HG02981 (cell line): ENCODE results near the gene ACP4.
"Not testable (repeated sequence)": the region's sequence is repeated elsewhere in the genome, so short reads cannot be mapped to it uniquely, and the experiment has no call there.

ENCODE experiments used
- ATAC-seq: cut with Tn5 transposase; IDR thresholded peaks from one replicate; pipeline ENCODE4 v1.9.1; 2021; ENCODE audit warnings: mild to moderate bottlenecking, moderate library complexity; ENCODE audit not compliant: unreplicated experiment

The ACP4 gene, protein sequence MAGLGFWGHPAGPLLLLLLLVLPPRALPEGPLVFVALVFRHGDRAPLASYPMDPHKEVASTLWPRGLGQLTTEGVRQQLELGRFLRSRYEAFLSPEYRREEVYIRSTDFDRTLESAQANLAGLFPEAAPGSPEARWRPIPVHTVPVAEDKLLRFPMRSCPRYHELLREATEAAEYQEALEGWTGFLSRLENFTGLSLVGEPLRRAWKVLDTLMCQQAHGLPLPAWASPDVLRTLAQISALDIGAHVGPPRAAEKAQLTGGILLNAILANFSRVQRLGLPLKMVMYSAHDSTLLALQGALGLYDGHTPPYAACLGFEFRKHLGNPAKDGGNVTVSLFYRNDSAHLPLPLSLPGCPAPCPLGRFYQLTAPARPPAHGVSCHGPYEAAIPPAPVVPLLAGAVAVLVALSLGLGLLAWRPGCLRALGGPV

DNA sequence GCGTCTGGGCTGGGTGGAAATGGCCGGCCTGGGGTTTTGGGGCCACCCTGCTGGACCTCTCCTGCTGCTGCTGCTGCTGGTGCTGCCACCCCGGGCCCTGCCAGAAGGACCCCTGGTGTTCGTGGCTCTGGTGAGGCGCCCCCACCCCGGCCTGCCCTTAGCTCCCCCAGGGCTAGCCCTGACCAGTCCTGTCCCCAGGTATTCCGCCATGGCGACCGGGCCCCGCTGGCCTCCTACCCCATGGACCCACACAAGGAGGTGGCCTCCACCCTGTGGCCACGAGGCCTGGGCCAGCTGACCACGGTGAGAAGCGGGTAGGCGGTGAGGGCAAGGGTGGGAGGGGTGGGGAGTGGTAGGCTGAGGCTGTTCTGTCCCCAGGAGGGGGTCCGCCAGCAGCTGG lies at the start of gene ACP4:
Gene ACP4 (plus strand): TSS at position 20 of the 400 bp plus-strand sequence. CDS start 0 bp downstream, at position 20.
- no peak for ATAC-seq

DNA sequence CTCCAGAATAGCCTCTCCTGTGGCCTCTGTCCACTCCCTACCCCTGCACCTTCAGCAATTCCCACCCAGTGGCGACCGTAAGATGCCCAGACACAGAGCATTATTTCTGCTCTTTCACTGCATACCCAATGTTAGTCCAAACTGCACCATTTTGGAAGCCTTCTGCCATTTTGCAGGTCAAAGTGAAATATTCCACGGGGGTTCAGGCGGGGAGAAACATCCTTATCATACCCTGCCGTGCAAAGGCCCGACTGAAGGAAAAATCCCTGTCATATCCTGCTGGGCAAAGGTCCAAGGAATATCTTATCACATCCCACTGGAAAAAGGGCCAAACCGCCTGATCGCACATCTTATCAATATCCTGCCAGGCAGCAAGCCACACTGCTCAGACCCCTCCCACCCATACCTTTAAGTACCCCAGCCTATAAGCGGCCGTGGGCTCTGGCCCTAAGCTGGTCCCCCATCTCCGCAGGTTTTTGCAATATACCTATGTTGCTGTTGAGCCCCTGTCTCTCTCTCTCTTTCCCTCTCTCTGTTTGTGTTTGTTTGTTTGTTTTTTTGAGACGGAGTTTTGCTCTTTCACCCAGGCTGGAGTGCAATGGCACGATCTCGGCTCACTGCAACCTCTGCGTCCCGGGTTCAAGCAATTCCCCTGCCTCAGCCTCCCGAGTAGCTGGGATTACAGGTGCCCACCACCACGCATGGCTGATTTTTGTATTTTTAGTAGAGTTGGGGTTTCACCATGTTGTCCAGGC lies 48.9 kb upstream of the ACP4 start:
- no peak for ATAC-seq

DNA sequence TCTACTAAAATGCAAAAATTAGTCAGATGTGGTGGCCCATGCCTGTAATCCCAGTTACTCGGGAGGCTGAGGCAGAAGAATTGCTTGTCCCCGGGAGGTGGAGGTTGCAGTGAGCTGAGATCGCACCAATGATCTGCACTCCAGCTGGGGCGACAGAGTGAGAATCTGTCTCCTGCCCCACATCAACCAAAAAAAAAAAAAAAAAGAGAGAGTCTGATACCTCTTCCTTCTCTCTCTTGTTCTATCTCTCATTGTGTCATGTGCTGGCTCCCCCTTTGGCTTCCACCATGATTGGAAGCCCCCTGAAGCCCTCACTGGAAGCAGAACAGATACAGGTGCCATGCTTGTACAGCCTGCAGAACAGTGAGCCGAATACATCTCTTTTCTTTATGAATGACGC lies 46.7 kb upstream of the ACP4 start:
- no peak for ATAC-seq

DNA sequence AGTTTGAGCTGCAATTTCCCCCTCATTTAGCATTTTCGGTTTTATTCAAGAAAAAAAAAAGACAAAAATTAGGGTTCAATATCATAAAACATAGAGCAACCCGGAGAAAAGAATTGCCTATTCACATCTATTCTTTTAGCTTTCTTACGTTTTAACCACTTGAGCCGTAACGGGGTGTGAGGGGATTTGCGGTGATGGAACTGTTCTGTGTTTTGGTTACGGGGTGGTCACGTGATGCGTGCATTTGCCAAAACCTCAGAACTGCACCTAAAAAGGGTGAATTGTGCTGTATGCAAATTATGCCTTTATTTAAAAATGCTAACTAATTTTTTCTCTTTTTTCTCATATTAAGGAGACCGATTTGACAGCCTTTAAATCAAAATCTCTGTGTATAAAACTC lies 45.0 kb upstream of the ACP4 start:
- ATAC-seq, result no peak

DNA sequence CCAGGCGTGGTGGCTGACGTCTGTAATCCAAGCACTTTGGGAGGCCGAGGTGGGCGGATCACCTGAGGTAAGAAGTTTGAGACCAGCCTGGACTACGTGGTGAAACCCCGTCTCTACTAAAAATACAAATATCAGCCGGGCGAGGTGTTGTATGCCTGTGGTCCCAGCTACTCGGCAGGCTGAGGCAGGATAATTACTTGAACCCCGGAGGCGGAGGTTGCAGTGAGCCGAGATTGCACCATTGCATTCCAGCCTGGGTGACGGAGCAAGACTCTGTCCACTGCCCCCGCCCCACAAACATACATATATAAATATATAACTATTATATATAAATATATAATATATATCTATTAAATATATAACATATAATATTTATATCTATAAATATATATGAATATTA lies 43.1 kb upstream of the ACP4 start:
- ATAC-seq, result not testable (repeated sequence)

DNA sequence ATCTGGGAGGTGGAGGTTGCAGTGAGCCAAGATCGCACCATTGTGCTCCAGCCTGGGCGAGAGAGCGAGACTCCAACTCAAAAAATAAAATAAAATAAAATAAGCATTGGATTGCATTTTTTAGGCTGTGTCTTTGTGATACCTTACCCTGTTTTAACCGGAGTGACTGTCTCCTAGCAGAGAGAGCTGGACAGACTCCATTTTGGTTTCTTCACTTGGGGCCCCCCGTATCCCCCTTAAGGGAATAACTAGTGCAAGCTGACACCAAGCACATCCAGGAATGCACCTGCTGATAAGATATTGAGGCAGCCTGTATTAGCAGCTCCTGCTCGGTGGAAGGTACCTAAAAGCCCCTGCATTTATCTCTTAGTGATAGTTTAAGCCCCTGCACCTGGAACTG lies 40.7 kb upstream of the ACP4 start:
- no peak for ATAC-seq

DNA sequence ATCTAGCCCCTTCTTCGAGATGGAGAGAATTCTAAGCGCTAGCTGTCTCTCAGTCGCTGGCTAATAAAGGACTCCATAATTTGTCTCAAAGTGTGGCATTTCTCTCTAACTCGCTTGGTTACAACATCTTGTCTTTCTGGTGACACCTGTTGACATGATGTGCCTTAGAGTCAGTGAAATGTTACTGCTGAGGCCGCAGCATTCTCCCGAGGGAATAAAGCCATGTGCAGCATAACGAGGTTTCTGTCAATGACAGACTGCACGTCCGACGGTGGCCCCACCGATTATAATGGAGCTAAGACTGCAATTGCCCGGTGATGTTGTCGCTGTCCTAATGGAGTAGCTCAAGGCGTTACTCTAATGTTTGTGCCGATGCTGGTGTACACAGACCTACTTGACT lies 40.2 kb upstream of the ACP4 start:
- ATAC-seq, result no peak

DNA sequence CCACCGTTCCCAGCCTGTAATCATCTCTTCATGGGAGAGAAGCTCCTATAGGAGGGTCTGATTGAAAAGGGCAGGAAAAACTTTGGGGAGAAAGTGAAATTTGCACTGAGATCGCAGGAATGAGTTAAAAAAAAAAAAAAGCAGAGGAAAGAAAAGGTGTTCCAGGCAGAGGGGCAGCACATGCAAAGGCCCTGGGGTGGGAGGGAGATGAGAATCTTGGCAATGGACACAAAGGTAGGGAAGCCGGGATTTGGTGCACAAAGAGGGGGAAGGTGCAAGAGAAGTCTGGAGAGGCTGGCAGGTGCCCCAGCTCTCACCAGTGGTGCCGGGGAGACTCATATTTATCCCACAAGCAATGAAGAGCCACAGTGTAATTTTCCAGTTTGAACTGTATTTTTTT lies 36.3 kb upstream of the ACP4 start:
- ATAC-seq, result no peak

DNA sequence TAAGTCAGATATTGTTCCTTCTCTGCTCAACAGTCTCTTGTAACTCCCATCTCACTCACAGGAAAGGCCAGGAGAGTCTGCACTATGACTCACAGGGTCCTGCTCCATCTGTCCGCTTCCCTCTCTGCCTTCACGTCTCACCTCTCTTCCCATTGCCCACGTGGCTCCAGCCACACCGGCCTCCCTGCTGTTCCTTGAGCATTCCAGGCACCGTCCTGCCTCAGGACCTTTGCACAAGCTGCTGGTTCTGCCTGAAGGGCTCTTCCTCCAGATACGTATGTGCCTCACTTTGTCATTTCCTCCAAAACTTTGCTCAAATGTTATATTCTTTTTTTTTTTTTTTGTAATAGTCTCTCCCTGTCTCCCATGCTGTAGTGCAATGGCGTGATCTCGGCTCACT lies 34.0 kb upstream of the ACP4 start:
- ATAC-seq, result not testable (repeated sequence)

DNA sequence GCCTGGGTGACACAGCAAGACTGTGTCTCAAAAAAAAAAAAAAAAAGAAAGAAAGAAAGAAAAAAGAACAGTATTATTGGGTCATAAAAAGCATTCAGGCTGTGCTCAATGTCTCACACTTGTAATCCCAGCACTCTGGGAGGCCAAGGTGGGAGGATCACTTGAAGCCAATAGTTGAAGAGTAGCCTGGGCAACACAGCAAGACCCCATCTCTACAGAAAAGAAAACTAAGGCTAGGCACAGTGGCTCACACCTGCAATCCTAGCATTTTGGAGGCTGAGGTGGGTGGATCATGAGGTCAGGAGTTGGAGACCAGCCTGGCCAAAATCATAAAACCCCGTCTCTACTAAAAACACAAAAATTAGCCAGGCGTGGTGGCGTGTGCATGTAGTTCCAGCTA lies 32.6 kb upstream of the ACP4 start:
- ATAC-seq, result not testable (repeated sequence)

DNA sequence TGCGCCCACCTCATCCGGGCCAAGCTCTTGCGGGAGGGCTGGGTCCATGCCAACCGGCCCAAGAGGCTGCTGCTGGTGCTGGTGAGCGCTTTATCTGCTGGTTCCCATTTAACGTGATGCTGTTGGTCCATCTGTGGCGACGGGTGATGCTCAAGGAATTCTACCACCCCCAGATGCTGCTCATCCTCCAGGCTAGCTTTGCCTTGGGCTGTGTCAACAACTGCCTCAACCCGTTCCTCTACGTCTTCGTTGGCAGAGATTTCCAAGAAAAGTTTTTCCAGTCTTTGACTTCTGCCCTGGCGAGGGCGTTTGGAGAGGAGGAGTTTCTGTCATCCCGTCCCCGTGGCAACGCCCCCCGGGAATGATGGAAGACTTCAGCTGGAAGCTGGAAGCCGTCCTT lies 31.1 kb upstream of the ACP4 start:
- not testable (repeated sequence) for ATAC-seq

DNA sequence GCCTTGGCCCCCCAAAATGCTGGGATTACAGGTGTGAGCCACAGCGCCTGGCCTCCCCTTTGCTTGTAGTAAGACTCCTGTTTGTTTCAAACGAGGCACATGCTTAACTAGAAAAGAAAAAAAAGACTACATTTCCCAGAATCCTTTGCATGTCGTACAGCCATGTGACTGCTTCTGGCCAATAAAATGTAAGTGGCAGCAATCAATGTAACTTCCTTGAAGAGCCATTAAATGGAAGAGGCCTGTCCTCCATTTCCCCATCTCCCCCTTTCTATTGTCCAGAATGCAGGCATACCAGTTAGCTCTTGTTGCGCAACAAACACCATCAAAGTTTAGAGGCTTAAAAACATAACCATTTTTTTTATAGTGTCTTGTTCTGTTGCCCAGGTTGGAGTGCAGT lies 30.3 kb upstream of the ACP4 start:
- ATAC-seq, result no peak

DNA sequence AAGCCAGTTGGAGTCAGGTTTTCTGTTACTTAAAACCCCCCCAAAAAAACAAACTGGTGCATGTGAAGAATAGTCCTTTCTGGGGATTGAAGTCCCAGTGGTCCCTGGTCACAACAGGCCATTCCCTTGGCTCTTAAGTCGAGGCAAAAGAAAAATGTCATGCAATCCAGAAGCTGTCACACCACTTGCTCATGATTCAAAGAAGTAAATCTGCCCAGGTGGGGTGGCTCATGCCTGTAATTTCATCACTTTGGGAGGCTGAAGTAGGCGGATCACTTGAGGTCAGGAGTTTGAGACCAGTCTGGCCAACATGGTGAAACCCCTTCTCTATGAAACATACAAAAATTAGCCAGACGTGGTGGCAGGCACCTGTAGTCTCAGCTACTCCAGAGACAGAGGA lies 28.7 kb upstream of the ACP4 start:
- not testable (repeated sequence) for ATAC-seq

DNA sequence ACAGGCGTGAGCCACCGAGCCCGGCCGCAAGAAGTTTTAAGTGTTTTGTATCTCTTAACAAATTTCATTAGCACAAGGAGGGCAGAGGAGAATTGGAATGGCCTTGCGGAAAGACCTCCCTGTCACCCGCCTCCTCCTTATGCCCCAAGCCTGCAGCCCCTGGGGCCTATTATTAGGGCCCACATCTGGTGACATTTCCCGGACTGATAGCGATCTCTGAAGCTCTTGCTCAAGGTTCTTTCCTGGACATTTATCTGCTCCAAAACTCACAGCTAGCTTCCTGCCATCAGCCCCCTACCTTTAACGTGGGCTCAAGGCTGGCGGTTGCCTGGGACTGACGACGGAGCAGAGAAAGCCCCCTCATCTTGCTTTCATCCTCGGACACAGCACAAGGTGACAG lies 26.7 kb upstream of the ACP4 start:
- not testable (repeated sequence) for ATAC-seq

DNA sequence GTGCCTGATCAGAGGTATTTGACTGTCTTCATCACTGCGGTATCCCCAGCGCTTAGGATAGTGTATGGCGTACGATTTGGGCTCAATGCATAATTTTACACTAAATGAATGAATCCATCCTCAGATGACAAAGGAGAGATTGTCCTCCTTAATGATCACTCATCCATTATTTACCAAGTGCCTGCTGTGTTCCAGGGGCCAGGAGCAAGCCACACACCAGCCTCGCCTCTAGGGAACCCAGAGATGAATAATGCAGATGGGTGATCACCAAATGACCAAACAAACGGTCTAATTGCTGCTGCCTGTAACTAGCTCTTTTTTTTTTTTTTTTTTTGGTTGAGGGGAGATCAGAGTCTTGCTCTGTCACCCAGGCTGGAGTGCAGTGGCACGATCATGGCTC lies 25.8 kb upstream of the ACP4 start:
- ATAC-seq, result no peak

DNA sequence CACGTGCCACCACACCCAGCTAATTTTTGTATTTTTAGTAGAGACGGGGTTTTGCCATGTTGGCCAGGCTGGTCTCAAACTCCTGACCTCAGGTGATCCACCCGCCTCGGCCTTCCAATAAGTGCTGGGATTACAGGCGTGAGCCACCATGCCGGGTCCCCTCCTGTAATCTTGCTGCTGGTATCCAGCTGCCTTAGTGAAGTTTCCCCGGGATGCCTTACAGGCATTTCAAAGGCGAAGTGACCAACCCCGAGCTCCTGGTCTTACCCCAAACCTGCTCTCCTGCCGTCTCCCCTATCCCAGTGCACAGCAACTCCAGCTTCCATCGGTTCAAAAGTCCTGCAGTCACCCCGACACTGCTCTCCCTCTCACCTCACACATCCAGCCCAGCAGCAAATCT lies 23.5 kb upstream of the ACP4 start:
- ATAC-seq, result not testable (repeated sequence)

DNA sequence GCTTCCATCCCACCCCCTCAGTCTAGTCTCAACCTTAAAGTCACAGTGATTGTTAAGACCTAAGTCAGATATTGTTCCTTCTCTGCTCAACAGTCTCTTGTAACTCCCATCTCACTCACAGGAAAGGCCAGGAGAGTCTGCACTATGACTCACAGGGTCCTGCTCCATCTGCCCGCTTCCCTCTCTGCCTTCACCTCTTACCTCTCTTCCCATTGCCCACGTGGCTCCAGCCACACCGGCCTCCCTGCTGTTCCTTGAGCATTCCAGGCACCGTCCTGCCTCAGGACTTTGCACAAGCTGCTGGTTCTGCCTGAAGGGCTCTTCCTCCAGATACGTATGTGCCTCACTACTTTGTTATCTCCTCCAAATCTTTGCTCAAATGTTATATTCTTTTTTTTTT lies 23.0 kb upstream of the ACP4 start:
- not testable (repeated sequence) for ATAC-seq

DNA sequence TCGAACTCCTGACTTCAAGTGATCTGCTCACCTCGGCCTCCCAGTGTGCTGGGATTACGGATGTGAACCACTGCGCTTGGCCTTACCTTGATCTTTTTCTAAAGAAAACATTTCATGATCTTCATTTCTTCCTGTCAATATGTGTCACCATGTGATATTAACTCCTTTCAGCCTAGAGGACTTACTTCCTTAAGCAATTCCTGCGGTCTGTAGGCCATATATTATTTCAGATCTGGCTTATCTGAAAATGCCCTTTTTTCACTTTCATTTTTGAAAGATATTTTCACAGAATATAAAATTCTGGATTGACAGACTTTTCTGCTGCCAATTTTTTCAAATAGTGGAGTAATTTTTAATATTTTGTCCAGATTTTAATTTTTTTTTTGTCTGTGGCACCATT lies 21.9 kb upstream of the ACP4 start:
- ATAC-seq, result no peak

DNA sequence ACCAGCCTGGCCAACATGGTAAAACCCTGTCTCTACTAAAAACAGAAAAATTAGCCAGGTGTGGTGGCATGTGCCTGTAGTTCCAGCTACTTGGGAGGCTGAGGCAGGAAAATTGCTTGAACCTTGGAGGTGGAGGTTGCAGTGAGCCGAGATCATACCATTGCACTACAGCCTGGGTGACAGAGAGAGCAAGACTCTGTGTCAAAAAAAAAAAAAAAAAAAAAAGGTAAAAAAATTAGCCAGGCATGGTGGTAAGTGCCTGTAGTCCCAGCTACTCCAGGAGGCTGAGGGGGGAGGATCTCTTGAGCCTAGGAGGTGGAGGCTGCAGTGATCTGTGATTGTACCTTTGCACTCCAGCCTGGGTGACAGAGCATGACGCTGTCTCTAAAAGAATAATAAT lies 20.1 kb upstream of the ACP4 start, which contains the start of gene GPR32:
Gene GPR32 (plus strand): TSS at position 301 of the 400 bp plus-strand sequence. CDS start 137 bp downstream, outside the sequence.
- not testable (repeated sequence) for ATAC-seq

DNA sequence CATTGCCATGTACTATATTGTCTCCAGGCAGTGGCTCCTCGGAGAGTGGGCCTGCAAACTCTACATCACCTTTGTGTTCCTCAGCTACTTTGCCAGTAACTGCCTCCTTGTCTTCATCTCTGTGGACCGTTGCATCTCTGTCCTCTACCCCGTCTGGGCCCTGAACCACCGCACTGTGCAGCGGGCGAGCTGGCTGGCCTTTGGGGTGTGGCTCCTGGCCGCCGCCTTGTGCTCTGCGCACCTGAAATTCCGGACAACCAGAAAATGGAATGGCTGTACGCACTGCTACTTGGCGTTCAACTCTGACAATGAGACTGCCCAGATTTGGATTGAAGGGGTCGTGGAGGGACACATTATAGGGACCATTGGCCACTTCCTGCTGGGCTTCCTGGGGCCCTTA lies 19.3 kb upstream of the ACP4 start:
- no peak for ATAC-seq

DNA sequence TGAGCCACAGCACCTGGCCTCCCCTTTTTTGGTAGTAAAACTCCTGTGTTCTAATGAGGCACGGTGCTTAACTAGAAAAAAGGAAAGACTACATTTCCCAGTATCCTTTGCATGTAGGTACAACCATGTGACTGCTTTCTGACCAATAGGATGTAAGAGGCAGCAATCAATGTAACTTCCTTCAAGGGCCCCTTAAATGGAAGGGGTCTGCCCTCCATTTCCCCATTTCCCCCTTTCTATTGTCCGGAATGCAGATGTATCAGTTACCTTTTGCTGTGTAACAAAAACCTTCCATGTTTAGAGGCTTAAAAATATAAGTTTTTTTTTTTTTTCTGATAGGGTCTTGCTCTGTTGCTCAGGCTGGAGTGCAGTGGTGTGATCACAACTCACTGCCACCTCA lies 17.7 kb upstream of the ACP4 start:
- no peak for ATAC-seq

DNA sequence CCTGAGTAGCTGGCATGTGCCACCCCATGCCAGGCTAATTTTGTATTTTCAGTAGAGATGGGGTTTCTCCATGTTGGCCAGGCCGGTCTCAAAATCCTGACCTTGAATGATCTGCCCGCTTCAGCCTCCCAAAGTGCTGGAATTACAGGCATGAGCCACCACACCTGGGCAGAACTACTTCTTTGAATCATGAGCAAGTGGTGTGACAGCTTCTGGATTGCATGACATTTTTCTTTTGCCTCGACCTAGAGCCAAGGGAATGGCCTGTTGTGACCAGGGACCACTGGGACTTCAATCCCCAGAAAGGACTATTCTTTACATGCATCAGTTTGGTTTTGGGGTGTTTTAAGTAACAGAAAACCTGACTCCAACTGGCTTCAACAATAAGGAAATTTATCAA lies 17.3 kb upstream of the ACP4 start:
- not testable (repeated sequence) for ATAC-seq
